IPS-11a (cell line): ENCODE measurements around the gene DISP2.

Experiments used
- H3K4me3 ChIP-seq: one replicate; pipeline ENCODE4 v1.5.1; 2013; ENCODE audit warnings: low read depth, low read length, control low read depth

The DISP2 gene

GRCh38 chr15:40340740-40341400 lies 17.1 kb upstream of the DISP2 start, which contains the start of gene CCDC9B:
Gene CCDC9B, minus strand, starts transcription at chr15:40340939. Its CDS starts 120 bp downstream, at chr15:40340819.
- H3K4me3 ChIP-seq: no peak within 1 kb of the TSS

DNA sequence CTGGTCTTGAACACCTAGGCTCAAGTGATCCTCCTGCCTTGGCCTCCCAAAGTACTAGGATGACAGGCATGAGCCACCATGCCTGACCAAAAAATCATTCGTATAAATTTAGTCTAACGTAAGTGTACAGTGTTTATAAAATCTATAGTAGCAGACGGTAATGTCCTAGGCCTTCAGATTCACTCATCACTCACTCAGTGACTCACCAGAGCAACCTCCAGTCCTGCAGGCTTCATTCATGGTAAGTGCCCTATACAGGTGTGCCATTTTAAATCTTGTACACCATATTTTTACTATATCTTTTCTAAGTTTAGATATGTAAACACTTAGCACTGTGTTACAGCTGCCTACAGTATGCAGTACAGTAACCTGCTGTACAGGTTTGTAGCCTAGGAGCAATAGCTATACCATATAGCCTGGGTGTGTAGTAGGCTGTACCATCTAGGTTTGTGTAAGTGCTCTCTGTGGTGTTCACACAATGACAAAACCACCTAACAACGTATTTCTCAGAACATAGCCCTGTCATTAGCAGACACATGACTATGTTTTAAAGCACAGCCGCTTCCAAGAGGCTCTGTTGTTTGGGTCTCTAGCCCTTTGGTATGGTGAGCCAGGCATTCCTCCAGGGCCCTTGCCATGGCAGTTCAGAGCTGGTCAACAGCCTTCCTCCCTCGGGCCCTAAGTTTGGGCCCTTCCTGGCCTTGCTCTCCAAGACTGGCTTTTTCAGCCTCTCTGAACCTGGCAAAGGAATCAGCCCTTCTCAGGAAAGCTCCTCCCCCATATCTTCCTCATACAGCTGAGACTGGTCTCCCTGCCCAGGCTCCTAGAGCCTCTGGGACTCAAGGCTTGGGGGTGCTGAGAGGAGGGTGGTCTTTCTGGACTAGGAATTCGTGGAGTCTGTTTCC lies 15.4 kb upstream of the DISP2 start:
- no peak overlapping the region for H3K4me3 ChIP-seq

DNA sequence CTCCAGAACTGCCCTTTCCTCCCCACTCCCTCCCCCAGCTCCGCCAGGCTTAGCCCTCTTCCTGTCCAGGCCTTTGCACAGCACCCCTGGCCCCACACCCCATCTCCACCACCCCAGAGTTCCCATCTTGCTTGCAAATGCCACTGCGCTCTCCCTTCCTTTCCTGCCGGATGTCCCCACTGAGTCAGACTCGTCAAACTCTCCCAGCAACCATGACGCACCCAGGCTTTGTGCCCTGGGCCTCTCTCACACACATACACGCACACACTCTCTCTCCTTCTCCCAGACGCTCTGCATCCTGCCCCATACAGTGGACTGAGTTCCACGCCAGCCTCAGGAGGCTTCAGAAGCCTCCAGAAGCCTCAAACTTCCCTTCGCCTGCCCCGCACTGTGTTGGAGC lies 14.5 kb upstream of the DISP2 start:
- H3K4me3 ChIP-seq: no peak overlapping the region

DNA sequence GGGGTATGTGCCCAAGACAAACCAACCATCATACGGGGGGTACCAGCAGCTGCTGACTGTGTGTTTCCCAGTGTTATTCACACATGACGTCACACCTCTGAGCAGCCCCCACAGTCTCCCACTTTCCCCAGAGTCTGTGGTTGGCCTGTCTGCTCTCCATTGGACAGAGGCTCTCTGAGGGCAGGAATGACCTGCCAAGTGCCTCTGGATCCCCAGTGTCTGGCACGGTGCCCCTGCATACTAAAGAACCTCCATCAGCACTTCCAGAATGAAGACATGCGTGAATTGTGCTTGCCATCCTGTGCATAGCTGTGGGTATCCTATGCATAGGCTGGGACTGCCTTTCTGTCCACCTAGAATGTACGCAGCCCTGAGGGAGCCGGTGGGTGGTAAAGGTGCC lies 13.8 kb upstream of the DISP2 start:
- H3K4me3 ChIP-seq: no peak overlapping the region

GRCh38 chr15:40344631-40345120 lies 13.3 kb upstream of the DISP2 start:
- no peak overlapping the region for H3K4me3 ChIP-seq

DNA sequence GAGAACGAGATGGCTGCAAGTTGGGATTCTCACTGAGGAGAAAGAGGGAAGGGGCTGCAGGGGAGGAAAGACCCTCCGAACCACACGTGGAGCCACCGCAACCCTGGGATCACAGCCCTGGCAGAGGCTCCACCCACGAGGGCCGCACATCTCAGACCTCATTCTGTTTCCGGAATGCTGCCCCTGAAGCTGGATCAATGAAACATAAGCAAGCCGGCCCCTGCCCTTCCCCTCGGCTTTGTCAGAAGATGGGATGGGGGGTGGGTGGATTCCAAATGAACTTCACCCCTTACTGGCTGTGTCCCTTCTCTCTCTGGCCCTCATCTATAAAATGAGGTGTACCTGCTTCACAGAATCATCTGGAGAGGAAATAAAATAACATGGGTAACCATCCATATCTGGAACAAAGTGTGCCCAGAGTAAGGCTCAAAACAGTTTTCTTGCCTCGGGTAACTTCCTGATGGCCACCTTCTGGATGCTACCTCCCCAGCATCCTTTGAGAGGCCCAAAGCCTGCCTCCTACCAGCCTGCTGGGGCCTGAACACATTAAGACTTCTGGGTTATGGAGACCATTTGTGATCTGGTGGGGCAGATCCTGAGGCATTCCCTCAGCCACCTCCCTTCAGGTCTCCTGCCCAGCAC lies 12.7 kb upstream of the DISP2 start:
- no peak overlapping the region for H3K4me3 ChIP-seq

- H3K4me3 ChIP-seq: no peak overlapping the region
These were observed 12.0 kb upstream of the DISP2 start for GRCh38 chr15:40345867-40346578.

DNA sequence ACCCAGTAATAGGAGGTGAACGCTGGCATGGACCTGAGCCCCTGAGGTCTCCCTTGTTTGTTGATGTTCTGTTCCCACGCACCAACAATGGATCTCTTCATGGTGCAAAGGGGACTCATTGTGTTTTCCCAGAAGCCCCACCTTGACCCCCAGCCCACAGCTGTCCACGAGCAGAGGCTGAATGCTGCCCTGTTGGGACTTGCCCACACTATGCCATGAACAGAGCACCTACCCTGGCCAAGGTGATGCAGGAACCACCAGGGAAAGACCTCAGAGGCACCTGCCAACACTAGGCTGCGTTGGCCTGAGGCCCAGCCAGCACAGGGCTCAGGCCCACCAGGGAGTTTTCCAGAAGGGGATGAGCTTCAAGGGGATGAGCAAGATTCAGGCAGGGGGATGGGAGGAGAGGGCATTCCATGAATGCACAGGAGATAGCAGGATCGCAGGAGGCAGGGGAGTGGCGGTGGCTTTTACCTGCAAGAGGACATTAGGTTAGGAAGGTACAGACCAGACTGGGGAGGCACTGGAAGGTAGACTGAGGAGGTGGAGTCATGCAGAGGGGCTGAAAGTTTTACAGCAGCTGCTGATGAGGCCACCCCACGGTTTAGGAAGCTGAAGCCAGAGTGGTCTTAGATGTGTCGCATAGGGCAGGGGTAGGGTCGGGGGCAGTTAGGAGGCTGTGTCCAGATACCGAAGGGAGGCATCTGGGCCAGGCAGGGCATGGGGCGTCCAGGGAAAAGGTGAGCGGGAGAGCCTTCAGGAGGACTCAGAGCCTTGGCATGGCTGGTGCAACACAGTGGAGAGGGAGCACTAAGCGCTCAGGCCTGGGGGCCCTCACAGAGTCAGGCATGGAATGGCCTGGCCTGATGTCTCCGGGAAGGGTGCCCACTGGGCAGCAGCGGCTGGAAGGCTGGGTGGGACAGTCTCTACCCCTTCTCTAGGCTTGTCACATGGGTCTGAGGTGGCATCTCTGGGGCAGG lies 11.2 kb upstream of the DISP2 start:
- no peak overlapping the region for H3K4me3 ChIP-seq

DNA sequence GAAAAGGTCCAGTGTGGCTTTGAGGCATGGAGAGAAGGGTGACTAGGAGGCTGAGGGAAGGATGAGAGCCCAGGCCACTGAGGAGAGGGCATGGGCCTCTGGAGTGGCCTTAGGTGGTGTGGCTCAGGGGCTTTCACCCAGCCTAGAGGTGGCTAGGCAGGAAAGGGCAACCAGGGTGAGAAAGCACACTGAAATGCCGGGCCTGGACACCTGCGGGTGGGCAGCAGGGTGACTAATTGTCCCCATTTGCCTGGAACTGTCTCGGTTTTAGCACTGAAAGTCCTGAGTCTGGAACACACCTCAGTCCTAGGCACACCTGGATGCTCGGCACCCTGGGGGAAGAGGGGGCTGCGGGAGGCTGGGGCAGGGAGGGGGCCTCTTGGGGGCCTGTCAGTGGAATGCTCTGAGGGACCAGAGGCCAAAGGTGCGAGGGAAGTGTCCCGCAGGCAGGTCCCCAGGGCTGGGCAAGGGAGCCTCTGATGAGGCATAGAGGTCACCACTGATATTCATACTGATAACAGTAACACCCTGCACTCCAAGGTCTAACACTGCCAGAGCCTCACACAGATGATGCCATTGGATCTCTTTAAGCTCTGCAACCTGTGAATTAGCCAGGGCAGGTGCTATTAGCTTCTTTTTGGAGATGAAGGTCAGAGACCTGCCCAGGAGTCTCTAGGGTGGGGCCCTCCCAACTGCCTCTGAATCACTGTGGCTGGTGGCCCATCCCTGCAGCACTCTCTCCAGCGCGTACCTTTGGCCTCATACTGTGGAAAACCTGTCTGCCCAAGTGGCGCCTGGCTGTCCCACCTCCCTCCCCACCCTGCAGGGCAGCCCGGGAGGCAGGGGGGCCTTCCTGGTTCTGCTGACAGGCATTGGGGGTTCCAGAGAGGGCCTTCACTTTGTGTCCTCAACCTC lies 10.2 kb upstream of the DISP2 start:
- no peak overlapping the region for H3K4me3 ChIP-seq

DNA sequence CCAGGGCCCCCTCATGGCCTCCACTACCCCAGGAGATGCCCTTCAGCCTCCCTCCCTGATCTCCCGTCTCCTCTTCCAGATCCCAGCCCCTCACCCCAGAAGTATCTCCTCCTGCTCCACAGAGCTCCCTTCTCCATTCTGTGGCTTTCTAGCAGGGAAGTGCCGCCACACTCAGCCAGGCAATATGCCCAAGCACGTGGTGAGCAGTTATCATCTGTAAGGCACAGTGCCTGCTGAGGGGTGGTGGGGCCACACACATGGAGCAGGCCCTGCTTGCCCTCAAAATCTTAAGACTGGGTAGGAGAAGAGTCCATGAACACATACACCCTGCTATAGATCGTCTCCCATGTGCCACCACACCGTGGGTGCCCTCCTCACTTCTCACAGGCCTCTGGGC lies 9.5 kb upstream of the DISP2 start:
- H3K4me3 ChIP-seq: no peak overlapping the region

DNA sequence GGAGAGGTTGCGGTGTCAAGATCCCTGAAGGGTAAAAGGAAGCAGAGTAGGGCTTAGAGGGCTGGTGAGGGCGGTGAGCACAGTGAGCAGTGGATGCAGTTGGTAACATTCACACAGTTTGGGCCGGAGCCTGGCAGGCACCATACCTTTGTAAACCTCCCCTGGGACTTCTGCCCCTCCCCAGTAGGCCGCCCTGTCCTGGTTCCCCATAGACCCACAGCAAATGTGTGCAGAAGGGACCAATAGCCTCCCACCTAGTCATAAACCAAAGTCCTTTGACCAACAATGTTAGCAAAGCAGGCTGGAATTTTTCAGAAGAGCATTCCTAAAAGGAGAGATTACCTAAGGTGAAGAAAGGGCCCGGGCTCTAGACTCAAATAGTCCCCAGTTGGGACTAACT lies 8.9 kb upstream of the DISP2 start:
- no peak overlapping the region for H3K4me3 ChIP-seq

- H3K4me3 ChIP-seq: no peak overlapping the region
These were observed 5.6 kb upstream of the DISP2 start for GRCh38 chr15:40352281-40352901.

DNA sequence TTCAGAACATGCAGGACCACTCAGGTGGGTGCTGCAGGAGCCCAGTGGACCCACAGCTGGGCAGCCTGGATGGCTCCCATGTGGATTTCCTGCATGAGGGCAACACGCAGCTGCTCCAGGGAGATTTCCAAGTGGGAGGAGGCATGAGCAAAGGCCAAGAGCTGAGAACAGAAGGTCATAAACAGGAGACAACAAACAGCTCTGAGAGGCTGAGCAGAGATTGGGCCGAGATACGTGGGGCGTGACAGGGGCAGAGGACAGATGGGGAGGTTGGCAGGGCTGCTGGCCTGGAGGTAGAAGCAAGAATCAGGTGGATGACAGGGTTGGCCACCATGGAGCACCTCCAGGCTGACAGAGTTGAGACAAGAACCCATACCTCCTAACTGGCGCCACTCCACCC lies 4.3 kb upstream of the DISP2 start:
- no peak overlapping the region for H3K4me3 ChIP-seq

DNA sequence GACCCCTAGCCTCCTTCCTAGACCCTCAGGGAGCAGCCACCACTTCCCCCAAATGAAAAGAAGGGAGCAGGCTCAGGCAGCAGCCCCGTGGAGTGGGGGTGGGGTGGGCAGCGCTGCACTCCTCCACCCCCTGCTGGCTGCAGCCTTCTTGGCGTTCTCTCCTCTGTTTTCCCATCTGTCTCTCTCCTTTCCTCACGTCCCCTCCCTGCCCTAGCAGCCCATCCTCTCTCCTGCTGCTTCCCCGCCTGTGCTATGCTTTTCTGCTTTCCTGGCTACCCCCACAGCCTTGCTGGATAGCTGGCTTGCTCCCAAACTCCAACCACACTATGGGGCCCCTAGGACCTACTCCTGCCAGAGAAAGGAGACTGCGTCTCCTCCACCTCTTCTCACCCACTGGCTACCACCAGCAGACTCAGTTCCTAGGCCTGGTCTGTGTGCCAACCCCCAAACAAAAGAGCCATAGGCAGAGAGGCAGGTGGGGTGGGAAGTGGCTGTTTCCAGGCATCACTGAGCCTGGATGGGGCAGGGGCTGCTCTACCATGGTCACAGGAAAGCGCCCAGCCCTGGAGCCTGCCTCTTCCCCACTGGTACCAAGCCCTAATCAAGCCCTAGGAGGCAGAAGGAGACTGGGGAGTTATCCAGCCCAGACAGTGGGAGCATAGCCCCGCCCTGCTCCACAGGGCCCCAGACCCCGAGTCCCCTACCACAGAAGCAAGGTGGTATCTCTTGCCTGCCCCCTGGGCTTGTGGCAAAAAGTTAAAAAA lies 3.4 kb upstream of the DISP2 start:
- H3K4me3 ChIP-seq: no peak overlapping the region

DNA sequence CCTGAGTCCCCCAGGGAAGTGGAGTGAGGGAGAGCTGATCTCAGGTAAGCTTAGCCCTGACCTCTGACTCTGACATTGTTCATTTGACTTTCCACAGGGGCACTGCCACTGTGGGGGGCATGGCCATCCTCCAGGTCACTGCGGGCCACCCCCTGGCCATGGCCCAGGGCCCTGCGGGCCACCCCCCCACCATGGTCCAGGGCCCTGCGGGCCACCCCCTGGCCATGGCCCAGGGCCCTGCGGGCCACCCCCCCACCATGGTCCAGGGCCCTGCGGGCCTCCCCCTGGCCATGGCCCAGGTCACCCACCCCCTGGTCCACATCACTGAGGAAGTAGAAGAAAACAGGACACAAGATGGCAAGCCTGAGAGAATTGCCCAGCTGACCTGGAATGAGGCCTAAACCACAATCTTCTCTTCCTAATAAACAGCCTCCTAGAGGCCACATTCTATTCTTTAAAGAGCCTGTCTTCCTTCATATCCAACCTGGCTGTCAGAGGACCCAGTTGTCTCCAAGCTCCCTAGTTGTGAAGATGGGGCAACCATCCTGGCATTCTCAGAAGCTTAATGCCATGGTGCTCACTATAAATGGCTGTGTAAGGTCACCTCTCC lies 1.9 kb upstream of the DISP2 start:
- H3K4me3 ChIP-seq: no peak overlapping the region

- H3K4me3 ChIP-seq: no peak overlapping the region
These were observed 773 bp upstream of the DISP2 start for GRCh38 chr15:40357246-40357645.
